Measurements from ENCODE around the gene PRDM13. TPM values are rescaled to one million over a fixed set of nuclear protein-coding genes. Genes with fewer than 3 reads are reported as not detected.

Gene PRDM13
- total RNA-seq, 2 experiments from 2014 or later, result not detected

GRCh38 chr6:99660206-99660605, 53.6 kb downstream of the PRDM13 start:
- H3K4me3 Mint-ChIP-seq, result no peak overlapping the region
- no peak for ATAC-seq

GRCh38 chr6:99661870-99662269, 55.2 kb downstream of the PRDM13 start:
- Mint-ChIP-seq H3K4me3 (no peak overlapping the region), H3K4me1 (ENCODE audit: low read depth) (no peaks in the 10 kb centered on the region), H3K9me3 (no peaks in the 10 kb centered on the region), H3K27ac (no peak overlapping the region), H3K36me3 (ENCODE audit: low read depth) (no peaks in the 10 kb centered on the region), H3K27me3 (peaks cover 6% of the 10 kb centered on the region)
- POLR2A ChIA-PET, result interaction anchor here (0.7 kb wide), 1 partner anchor 122 kb away, joined by 3 read pairs; no protein-coding TSS in a partner anchor
- intact Hi-C loops (cut with micrococcal nuclease), result no loop called here
- ATAC-seq (no peak), DNase-seq (no peak)
- CTCF ChIA-PET, result no interaction called here
- no peak for TF ChIP-seq CTCF (IDR thresholded peaks at IDR 0.05)

More at GRCh38 chr6:99660206-99660605, 53.6 kb downstream of the PRDM13 start:
- Mint-ChIP-seq H3K27me3 (peaks cover 13% of the 10 kb centered on the region), H3K27ac (no peak overlapping the region), H3K4me1 (ENCODE audit: low read depth) (no peaks in the 10 kb centered on the region), H3K36me3 (ENCODE audit: low read depth) (no peaks in the 10 kb centered on the region), H3K9me3 (no peaks in the 10 kb centered on the region)
- ChIA-PET POLR2A (no interaction called here), CTCF (no interaction called here)
- DNase-seq, result no peak
- intact Hi-C loops (cut with micrococcal nuclease), result no loop called here
- no peak for TF ChIP-seq CTCF (IDR thresholded peaks at IDR 0.05)

- Mint-ChIP-seq H3K36me3 (ENCODE audit: low read depth) (no peaks in the 10 kb centered on the region), H3K27me3 (peaks cover 6% of the 10 kb centered on the region), H3K4me1 (ENCODE audit: low read depth) (no peaks in the 10 kb centered on the region), H3K9me3 (no peaks in the 10 kb centered on the region), H3K4me3 (no peak overlapping the region), H3K27ac (no peak overlapping the region)
- intact Hi-C loops (cut with micrococcal nuclease), result no loop called here
- no peak for TF ChIP-seq CTCF (IDR thresholded peaks at IDR 0.05)
- POLR2A ChIA-PET, result no interaction called here
- DNase-seq (no peak), ATAC-seq (no peak)
- CTCF ChIA-PET, result no interaction called here
Measured at GRCh38 chr6:99662616-99663015, 56.0 kb downstream of the PRDM13 start.

Other genes with a start within 250 kb of the PRDM13 start
- gene COQ3, start 212.6 kb upstream of the PRDM13 start, total RNA-seq, result 10 to 100 TPM; 20.8 to 24.9 TPM
- 100 to 1,000 TPM; 121 to 126 TPM for gene PNISR, start 181.5 kb upstream of the PRDM13 start, total RNA-seq
- gene USP45, start 91.4 kb upstream of the PRDM13 start, total RNA-seq, result 10 to 100 TPM; 26.5 to 28.1 TPM
- gene CCNC, start 38.2 kb upstream of the PRDM13 start, total RNA-seq, result 10 to 100 TPM; 72.3 to 75.4 TPM